Measurements from ENCODE around the gene ADGRE2.
"Not testable (repeated sequence)": the region's sequence is repeated elsewhere in the genome, so short reads cannot be mapped to it uniquely, and the experiment has no call there.

The ADGRE2 gene

GRCh38 chr19:14777645-14778044 lies 715 bp downstream of the ADGRE2 start:
- DNase-seq: not testable (repeated sequence)

GRCh38 chr19:14775869-14776586 lies 2.3 kb downstream of the ADGRE2 start:
- DNase-seq: no peak

- DNase-seq: not testable (repeated sequence)
These were observed 3.0 kb downstream of the ADGRE2 start for GRCh38 chr19:14775326-14775725.

GRCh38 chr19:14774373-14774772 lies 4.0 kb downstream of the ADGRE2 start:
- DNase-seq: no peak

GRCh38 chr19:14773722-14774121 lies 4.6 kb downstream of the ADGRE2 start:
- not testable (repeated sequence) for DNase-seq

GRCh38 chr19:14772995-14773394 lies 5.4 kb downstream of the ADGRE2 start:
- DNase-seq: no peak

GRCh38 chr19:14772467-14772866 lies 5.9 kb downstream of the ADGRE2 start:
- no peak for DNase-seq

- DNase-seq: peak; percentile 63
These were observed 7.2 kb downstream of the ADGRE2 start for GRCh38 chr19:14770944-14771839.

- no peak for DNase-seq
These were observed 8.2 kb downstream of the ADGRE2 start for GRCh38 chr19:14770136-14770535.

- no peak for DNase-seq
These were observed 9.2 kb downstream of the ADGRE2 start for GRCh38 chr19:14769201-14769600.

GRCh38 chr19:14768001-14768400 lies 10.4 kb downstream of the ADGRE2 start:
- DNase-seq: no peak

- no peak for DNase-seq
These were observed 10.8 kb downstream of the ADGRE2 start for GRCh38 chr19:14767466-14767971.

- not testable (repeated sequence) for DNase-seq
These were observed 12.5 kb downstream of the ADGRE2 start for GRCh38 chr19:14765841-14766240.

- DNase-seq: not testable (repeated sequence)
These were observed 13.0 kb downstream of the ADGRE2 start for GRCh38 chr19:14765403-14765802.

- no peak for DNase-seq
These were observed 14.0 kb downstream of the ADGRE2 start for GRCh38 chr19:14764401-14764800.

- DNase-seq: no peak
These were observed 14.7 kb downstream of the ADGRE2 start for GRCh38 chr19:14763497-14764145.

- DNase-seq: no peak
These were observed 16.2 kb downstream of the ADGRE2 start for GRCh38 chr19:14762111-14762510.

- DNase-seq: peak; percentile 79
These were observed 16.8 kb downstream of the ADGRE2 start for GRCh38 chr19:14761607-14762006.

- DNase-seq: no peak
These were observed 19.5 kb downstream of the ADGRE2 start for GRCh38 chr19:14758816-14759215.

GRCh38 chr19:14748601-14749000 lies 29.8 kb downstream of the ADGRE2 start:
- DNase-seq: no peak

GRCh38 chr19:14746886-14747285 lies 31.5 kb downstream of the ADGRE2 start:
- DNase-seq: no peak

GRCh38 chr19:14735915-14736314 lies 42.4 kb downstream of the ADGRE2 start:
- DNase-seq: no peak

- no peak for DNase-seq
These were observed 44.8 kb downstream of the ADGRE2 start for GRCh38 chr19:14733574-14733973.

Data from NCI-H82 (cell line).